Measurements from ENCODE around the gene PTX3.

The PTX3 gene

DNA sequence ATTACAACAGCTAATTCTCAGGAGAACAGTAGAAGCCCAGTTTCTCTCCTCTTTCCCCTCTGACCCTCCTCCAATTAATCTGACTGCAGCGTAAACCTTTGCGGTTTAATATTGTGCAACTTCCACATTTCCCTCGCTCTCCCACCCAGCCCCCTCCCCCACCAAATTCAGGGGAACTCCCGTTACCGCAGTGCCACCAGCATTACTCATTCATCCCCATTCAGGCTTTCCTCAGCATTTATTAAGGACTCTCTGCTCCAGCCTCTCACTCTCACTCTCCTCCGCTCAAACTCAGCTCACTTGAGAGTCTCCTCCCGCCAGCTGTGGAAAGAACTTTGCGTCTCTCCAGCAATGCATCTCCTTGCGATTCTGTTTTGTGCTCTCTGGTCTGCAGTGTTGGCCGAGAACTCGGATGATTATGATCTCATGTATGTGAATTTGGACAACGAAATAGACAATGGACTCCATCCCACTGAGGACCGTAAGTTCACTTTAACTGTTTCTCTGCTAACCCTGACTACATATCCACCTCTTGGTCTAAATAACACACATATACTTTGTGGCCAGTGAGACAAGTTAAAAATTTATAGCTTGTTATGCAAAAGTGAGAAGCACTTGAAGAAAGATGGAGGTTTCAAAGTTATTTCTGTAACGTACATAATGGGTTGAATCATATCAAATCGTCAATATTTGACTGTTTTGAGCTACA lies at the start of gene PTX3:
Gene PTX3, plus strand, starts transcription at position 268 of the 709 bp plus-strand sequence. Its CDS starts 84 bp downstream, at position 352.
- H3K9ac ChIP-seq (ENCODE audit: low read length), result peak within 1 kb of the TSS; percentile 62

DNA sequence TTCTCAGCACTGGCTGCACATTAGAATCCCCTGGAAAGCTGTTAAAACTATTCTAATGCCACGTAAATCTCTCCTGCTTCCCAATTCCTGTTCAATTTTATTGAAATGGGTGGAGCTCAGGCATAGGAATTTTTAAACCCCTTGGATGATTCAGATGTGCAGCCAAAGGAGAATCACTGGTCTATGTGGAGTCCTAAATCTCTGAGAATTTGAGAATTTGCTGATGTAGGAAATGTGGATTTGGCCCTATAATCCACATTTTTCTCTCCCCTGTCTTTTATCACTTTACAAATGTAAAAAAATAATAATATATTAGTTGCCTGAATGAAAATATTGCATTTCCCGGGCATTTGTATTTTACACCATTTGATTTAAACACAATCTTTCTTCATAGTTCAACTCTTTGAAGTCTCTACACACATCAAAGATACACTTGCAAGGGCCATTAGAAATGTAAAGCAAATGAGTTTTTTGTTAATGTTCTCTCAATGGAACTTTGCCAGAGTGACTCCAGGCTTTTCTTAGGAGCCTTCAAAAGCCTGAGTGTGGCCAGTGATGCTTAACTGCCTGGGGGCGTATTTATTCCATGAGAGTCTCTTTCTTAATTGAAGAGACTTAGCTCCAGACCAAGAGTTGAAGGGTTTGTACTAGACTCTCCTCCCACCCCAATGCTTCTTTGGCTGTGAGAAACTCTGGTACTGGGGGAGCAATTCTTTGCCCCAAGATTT lies 48.8 kb upstream of the PTX3 start:
- no peak overlapping the region for H3K9ac ChIP-seq (ENCODE audit: low read length)
- no peaks in the 10 kb centered on the region for H3K36me3 ChIP-seq (ENCODE audit: control insufficient read depth, insufficient read depth, low read length)
- no peaks in the 10 kb centered on the region for H3K9me3 ChIP-seq (ENCODE audit: control insufficient read depth, insufficient read depth, low read depth, low read length)

More for the DNA sequence above, at the start of gene PTX3:
- Histone ChIP-seq H3K27ac (ENCODE audit: low read depth, low read length) (no peak within 1 kb of the TSS), H3K36me3 (ENCODE audit: control insufficient read depth, insufficient read depth, low read length) (no peaks in the 10 kb centered on the region), H3K27me3 (ENCODE audit: control insufficient read depth, insufficient read depth, low read length) (peaks cover 31% of the 10 kb centered on the region), H3K4me3 (ENCODE audit: low read depth, low read length) (peak within 1 kb of the TSS; percentile 78), H3K4me1 (ENCODE audit: control insufficient read depth, insufficient read depth, low read length) (peaks cover 7% of the 10 kb centered on the region; the same call in 1 of the 2 replicates), H3K9me3 (ENCODE audit: control insufficient read depth, insufficient read depth, low read depth, low read length) (no peaks in the 10 kb centered on the region)

DNA sequence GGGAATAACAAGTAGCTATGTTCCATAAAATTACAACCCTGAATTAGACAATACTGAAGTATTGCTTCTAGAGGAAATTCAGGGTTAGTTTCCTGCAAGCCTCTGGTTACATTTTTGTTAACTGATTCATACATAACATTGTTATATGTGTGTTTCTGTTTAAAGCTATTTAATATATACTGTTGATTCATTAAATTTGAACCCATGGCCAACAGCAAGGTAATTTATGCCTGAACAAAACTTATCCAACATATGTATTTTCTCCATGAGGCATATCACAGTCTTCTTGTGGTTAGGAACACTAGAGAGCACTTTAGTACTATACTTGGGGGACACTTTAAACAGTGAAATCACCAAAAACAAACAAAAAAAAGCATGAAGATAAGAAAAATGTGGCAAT lies 47.7 kb upstream of the PTX3 start:
- Histone ChIP-seq H3K27ac (ENCODE audit: low read depth, low read length) (no peak overlapping the region), H3K9me3 (ENCODE audit: control insufficient read depth, insufficient read depth, low read depth, low read length) (no peaks in the 10 kb centered on the region), H3K4me3 (ENCODE audit: low read depth, low read length) (no peak overlapping the region), H3K27me3 (ENCODE audit: control insufficient read depth, insufficient read depth, low read length) (no peaks in the 10 kb centered on the region), H3K4me1 (ENCODE audit: control insufficient read depth, insufficient read depth, low read length) (no peaks in the 10 kb centered on the region), H3K36me3 (ENCODE audit: control insufficient read depth, insufficient read depth, low read length) (no peaks in the 10 kb centered on the region), H3K9ac (ENCODE audit: low read length) (no peak overlapping the region)

More for the DNA sequence above, 48.8 kb upstream of the PTX3 start:
- Histone ChIP-seq H3K4me1 (ENCODE audit: control insufficient read depth, insufficient read depth, low read length) (no peaks in the 10 kb centered on the region), H3K27me3 (ENCODE audit: control insufficient read depth, insufficient read depth, low read length) (no peaks in the 10 kb centered on the region), H3K4me3 (ENCODE audit: low read depth, low read length) (no peak overlapping the region), H3K27ac (ENCODE audit: low read depth, low read length) (no peak overlapping the region)

GRCh38 chr3:157390713-157391515 lies 45.7 kb upstream of the PTX3 start:
- no peaks in the 10 kb centered on the region for H3K4me1 ChIP-seq (ENCODE audit: control insufficient read depth, insufficient read depth, low read length)
- no peak overlapping the region for H3K9ac ChIP-seq (ENCODE audit: low read length)
- H3K36me3 ChIP-seq (ENCODE audit: control insufficient read depth, insufficient read depth, low read length), result no peaks in the 10 kb centered on the region
- H3K4me3 ChIP-seq (ENCODE audit: low read depth, low read length), result no peak overlapping the region
- H3K27me3 ChIP-seq (ENCODE audit: control insufficient read depth, insufficient read depth, low read length), result no peaks in the 10 kb centered on the region
- no peaks in the 10 kb centered on the region for H3K9me3 ChIP-seq (ENCODE audit: control insufficient read depth, insufficient read depth, low read depth, low read length)
- H3K27ac ChIP-seq (ENCODE audit: low read depth, low read length), result no peak overlapping the region

GRCh38 chr3:157392104-157392503 lies 44.5 kb upstream of the PTX3 start:
- H3K4me1 ChIP-seq (ENCODE audit: control insufficient read depth, insufficient read depth, low read length), result no peaks in the 10 kb centered on the region
- H3K27ac ChIP-seq (ENCODE audit: low read depth, low read length), result no peak overlapping the region
- no peak overlapping the region for H3K4me3 ChIP-seq (ENCODE audit: low read depth, low read length)
- H3K9me3 ChIP-seq (ENCODE audit: control insufficient read depth, insufficient read depth, low read depth, low read length), result no peaks in the 10 kb centered on the region
- no peaks in the 10 kb centered on the region for H3K36me3 ChIP-seq (ENCODE audit: control insufficient read depth, insufficient read depth, low read length)
- no peaks in the 10 kb centered on the region for H3K27me3 ChIP-seq (ENCODE audit: control insufficient read depth, insufficient read depth, low read length)
- no peak overlapping the region for H3K9ac ChIP-seq (ENCODE audit: low read length)

DNA sequence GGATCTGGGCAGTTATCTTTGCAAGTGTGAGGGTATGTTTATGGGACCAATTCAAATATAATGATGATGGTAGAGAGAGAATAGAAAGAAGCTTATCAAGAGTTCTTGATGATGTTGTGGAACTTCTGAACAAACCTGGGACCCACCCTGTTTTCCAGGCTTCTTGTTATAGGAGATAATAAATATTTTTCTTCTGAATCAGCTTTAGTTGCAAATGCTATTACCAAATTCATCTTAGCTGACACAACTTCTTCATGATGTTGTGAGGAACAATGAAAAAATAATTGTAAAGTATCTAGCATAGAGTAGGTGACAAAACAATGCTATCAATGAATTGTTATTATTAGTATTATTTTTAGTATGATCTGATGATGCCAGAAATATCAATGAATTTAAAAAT lies 43.5 kb upstream of the PTX3 start:
- H3K9me3 ChIP-seq (ENCODE audit: control insufficient read depth, insufficient read depth, low read depth, low read length), result no peaks in the 10 kb centered on the region
- no peak overlapping the region for H3K4me3 ChIP-seq (ENCODE audit: low read depth, low read length)
- no peaks in the 10 kb centered on the region for H3K4me1 ChIP-seq (ENCODE audit: control insufficient read depth, insufficient read depth, low read length)
- H3K27me3 ChIP-seq (ENCODE audit: control insufficient read depth, insufficient read depth, low read length), result no peaks in the 10 kb centered on the region
- no peaks in the 10 kb centered on the region for H3K36me3 ChIP-seq (ENCODE audit: control insufficient read depth, insufficient read depth, low read length)
- no peak overlapping the region for H3K27ac ChIP-seq (ENCODE audit: low read depth, low read length)
- H3K9ac ChIP-seq (ENCODE audit: low read length), result no peak overlapping the region

DNA sequence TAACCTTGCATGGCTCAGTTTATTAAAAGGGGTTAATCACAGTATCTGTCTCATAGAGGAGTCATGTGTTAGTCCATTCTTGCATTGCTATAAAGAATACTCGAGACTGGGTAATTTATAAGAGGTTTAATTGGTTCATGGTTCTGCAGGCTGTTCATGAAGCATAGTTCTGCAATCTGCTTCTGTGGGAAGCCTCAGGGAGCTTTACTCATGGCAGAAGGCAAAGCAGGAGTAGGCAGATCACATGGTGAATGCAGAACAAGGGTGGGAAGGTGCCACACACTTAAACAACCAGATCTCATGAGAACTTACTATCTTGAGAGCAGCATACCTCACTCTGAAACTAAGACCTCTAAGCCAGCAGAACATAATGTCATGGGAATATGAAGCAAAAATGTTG lies 42.2 kb upstream of the PTX3 start:
- no peaks in the 10 kb centered on the region for H3K36me3 ChIP-seq (ENCODE audit: control insufficient read depth, insufficient read depth, low read length)
- no peaks in the 10 kb centered on the region for H3K9me3 ChIP-seq (ENCODE audit: control insufficient read depth, insufficient read depth, low read depth, low read length)
- no peak overlapping the region for H3K4me3 ChIP-seq (ENCODE audit: low read depth, low read length)
- no peaks in the 10 kb centered on the region for H3K27me3 ChIP-seq (ENCODE audit: control insufficient read depth, insufficient read depth, low read length)
- no peak overlapping the region for H3K9ac ChIP-seq (ENCODE audit: low read length)
- no peak overlapping the region for H3K27ac ChIP-seq (ENCODE audit: low read depth, low read length)
- no peaks in the 10 kb centered on the region for H3K4me1 ChIP-seq (ENCODE audit: control insufficient read depth, insufficient read depth, low read length)

DNA sequence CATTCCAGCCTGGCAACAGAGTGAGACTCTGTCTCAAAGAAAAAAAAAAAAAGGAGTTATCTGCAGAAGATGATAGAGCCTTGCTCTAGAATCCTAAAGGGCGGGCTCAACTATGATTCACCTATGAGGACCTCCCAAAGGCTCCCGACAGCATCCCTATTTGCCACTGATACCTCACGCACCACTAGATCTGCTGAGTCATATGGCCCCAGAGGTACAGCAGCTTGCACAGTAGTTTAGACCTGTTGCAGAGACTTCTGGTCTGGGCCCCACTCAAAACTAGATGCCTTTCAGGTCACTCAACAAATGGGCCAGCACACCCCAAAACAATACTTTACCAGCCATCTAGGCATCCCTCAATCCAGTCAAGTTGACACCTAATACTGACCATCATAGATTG lies 38.1 kb upstream of the PTX3 start:
- Histone ChIP-seq H3K27me3 (ENCODE audit: control insufficient read depth, insufficient read depth, low read length) (no peaks in the 10 kb centered on the region), H3K27ac (ENCODE audit: low read depth, low read length) (no peak overlapping the region), H3K9ac (ENCODE audit: low read length) (no peak overlapping the region), H3K4me1 (ENCODE audit: control insufficient read depth, insufficient read depth, low read length) (no peaks in the 10 kb centered on the region), H3K9me3 (ENCODE audit: control insufficient read depth, insufficient read depth, low read depth, low read length) (no peaks in the 10 kb centered on the region), H3K4me3 (ENCODE audit: low read depth, low read length) (no peak overlapping the region), H3K36me3 (ENCODE audit: control insufficient read depth, insufficient read depth, low read length) (no peaks in the 10 kb centered on the region)

DNA sequence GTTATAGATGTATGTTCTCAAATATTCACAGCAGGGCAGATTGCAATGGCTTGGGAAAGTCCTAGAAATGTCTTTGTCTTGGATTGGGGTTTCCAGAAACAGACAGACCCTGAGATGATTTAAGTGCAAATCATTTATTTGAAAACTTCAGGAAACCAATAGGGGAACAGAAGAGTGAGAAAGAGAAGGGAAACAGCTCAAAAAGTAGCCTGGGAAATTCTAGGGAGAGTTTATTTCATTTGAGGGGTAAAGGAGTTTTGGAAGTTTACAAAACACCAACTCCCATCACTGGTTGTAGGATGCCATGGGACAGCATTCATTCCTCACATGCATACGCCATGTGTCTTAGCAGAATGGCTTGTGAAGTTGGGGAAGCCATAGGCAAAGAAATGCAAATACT lies 32.3 kb upstream of the PTX3 start:
- Histone ChIP-seq H3K27me3 (ENCODE audit: control insufficient read depth, insufficient read depth, low read length) (no peaks in the 10 kb centered on the region), H3K4me1 (ENCODE audit: control insufficient read depth, insufficient read depth, low read length) (peaks cover 7% of the 10 kb centered on the region; the same call in 1 of the 2 replicates), H3K9ac (ENCODE audit: low read length) (no peak overlapping the region), H3K36me3 (ENCODE audit: control insufficient read depth, insufficient read depth, low read length) (no peaks in the 10 kb centered on the region), H3K4me3 (ENCODE audit: low read depth, low read length) (no peak overlapping the region), H3K27ac (ENCODE audit: low read depth, low read length) (no peak overlapping the region), H3K9me3 (ENCODE audit: control insufficient read depth, insufficient read depth, low read depth, low read length) (no peaks in the 10 kb centered on the region)

GRCh38 chr3:157405457-157405856 lies 31.2 kb upstream of the PTX3 start:
- Histone ChIP-seq H3K27ac (ENCODE audit: low read depth, low read length) (no peak overlapping the region), H3K9me3 (ENCODE audit: control insufficient read depth, insufficient read depth, low read depth, low read length) (no peaks in the 10 kb centered on the region), H3K9ac (ENCODE audit: low read length) (no peak overlapping the region), H3K36me3 (ENCODE audit: control insufficient read depth, insufficient read depth, low read length) (no peaks in the 10 kb centered on the region), H3K4me1 (ENCODE audit: control insufficient read depth, insufficient read depth, low read length) (peaks cover 7% of the 10 kb centered on the region; the same call in 1 of the 2 replicates), H3K4me3 (ENCODE audit: low read depth, low read length) (no peak overlapping the region), H3K27me3 (ENCODE audit: control insufficient read depth, insufficient read depth, low read length) (no peaks in the 10 kb centered on the region)

- Histone ChIP-seq H3K9ac (ENCODE audit: low read length) (no peak overlapping the region), H3K36me3 (ENCODE audit: control insufficient read depth, insufficient read depth, low read length) (no peaks in the 10 kb centered on the region), H3K4me1 (ENCODE audit: control insufficient read depth, insufficient read depth, low read length) (peaks cover 7% of the 10 kb centered on the region; the same call in 1 of the 2 replicates), H3K27me3 (ENCODE audit: control insufficient read depth, insufficient read depth, low read length) (no peaks in the 10 kb centered on the region), H3K27ac (ENCODE audit: low read depth, low read length) (no peak overlapping the region), H3K4me3 (ENCODE audit: low read depth, low read length) (no peak overlapping the region), H3K9me3 (ENCODE audit: control insufficient read depth, insufficient read depth, low read depth, low read length) (no peaks in the 10 kb centered on the region)
These were observed 30.3 kb upstream of the PTX3 start for GRCh38 chr3:157406394-157406793.

All from HUES6 (cell line).